ENCODE results near the gene SAV1. TPM values are rescaled to one million over a fixed set of nuclear protein-coding genes. Genes with fewer than 3 reads are reported as not detected.
"Not testable (repeated sequence)": the region's sequence is repeated elsewhere in the genome, so short reads cannot be mapped to it uniquely, and the experiment has no call there.

Gene SAV1
- total RNA-seq = 5.9 and 6.2 TPM in 2 replicates

DNA sequence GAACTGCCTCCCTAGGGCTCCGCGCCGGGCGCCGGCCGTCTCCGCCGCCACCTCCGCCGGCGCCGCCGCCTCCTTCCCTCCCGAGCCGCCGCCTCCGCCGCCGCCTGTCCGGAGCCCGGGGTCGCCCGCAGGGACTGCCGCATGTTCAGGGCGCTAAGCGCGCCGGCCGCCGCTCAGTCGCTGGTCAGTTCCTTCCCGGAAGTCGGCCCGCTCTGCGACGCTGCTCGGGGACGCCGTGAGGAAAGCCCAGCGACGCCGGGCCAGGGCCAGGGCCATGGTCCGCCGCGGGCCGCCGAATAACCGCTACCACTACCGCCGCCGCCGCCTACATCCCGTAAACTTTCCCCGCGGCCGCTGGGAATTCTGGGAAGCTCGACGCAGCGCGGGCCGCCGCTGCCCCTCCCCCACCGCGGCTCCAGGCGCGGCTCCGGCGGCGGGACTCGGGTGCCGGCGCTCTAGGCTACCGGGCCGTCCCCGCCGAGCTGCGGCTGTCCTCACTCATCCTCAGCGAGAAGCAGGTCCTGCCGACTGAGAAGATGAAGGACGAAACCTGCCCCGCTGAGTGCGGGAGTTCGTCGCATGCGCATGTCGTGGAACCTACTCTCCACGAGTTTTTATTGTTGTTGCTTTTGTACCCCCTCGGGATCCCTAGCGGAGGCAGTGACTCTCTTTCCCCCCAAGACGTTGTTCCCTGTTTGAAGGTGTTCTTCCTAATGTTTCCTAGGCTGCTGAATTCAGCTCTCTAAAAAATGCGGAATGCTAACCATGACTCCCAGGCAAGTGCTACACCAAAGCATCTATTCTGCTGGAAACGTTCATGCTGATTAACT, at the start of gene SAV1:
Gene SAV1 (minus strand): TSS at position 311 of the 830 bp plus-strand sequence. CDS start 339 bp downstream, outside the sequence.
- intact Hi-C loops (cut with micrococcal nuclease) = loop anchor here (1.0 to 5.0 kb wide), 5 partner anchors 69 to 192 kb away; partner anchors contain the start of gene ATL1

DNA sequence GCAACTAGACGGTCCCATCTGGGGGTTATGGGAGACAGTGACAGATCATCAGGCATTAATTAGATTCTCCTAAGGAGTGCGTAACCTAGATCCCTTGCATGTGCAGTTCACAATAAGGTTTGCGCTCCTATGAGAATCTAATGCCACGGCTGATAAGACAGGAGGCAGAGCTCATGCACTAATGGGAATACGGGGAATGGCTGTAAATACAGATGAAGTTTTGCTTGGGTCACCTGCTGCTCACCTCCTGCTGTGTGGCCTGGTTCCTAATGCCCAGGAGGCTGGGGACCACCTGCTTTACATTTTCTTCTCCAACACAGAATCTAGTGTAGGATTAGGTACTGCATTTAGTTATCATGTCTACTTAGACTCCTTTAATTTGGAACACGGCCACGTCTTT, 49.7 kb upstream of the SAV1 start:
- intact Hi-C loops (cut with micrococcal nuclease) = no loop called here

DNA sequence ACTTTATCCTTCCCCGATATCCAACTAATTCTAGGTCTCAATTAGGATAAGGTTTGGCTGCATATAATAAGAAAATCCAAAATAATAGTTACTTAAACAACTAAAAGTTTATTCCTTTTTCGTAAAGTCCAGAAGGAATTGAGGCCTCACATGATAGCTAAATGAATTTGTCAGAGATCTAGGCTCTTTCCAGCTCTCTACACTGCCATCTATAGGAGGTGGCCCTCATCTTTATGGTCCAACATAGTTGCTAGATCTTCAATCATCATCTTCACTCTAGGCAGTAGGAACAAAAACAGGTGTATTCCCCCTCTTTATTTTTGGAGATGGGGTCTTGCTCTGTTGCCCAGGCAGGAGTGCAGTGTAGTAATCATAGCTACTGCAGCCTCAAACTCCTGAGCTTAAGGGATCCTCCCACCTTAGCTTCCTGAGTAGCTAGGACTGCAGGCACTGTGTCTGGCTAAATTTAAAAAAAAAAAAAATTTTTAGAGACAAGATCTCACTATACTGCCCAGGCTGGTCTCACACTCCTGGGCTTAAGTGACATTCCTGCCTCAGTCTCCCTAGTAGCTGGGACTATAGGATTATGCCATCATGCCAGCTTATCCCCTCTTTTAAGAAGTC, 46.5 kb upstream of the SAV1 start:
- intact Hi-C loops (cut with micrococcal nuclease) = no loop called here

DNA sequence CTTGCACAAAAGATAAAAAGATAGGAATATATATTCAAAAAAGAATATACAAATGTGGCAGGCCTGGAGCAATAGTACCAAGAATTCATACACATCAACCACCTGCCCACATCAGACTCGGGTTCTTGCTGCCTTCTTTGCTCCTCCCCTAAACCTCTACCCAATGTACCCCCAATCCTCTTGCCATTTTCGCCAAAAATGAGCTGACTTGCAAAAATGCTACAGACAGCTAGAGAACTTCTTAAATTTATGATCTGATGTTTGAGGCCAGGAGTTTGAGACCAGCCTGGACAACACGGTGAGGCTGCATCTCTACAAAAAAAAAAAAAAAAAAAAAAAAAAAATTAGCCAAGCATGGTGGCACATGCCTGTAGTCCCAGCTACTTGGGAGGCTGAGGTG, 42.9 kb upstream of the SAV1 start:
- intact Hi-C loops (cut with micrococcal nuclease) = no loop called here

DNA sequence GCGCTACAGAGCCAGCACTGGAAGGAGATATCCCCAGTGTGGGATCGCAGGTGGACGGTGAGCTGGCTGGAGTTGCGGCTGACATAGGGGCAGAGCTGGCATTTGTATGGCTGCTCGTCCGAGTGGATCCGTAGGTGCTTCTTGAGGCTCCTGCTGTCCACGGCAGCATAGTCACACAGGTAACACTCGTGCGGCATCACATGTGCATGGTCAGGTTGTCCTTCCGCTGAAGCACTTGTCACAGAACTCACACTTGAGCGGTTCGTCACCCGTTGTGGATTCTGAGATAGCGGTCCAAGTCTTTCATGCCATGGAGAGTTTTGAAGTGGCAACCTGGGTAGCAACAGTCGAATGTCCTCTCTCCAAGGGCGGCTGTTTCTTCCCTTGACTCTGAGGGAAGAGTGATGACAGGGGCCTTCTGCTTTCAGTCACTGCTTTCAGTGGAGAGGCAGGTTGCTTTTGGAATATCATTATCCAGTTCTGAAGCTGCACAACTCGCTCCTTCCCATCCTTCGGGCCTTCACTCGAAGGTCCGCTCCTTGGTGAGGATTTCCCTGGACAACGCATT, 37.0 kb upstream of the SAV1 start:
- intact Hi-C loops (cut with micrococcal nuclease) = no loop called here

DNA sequence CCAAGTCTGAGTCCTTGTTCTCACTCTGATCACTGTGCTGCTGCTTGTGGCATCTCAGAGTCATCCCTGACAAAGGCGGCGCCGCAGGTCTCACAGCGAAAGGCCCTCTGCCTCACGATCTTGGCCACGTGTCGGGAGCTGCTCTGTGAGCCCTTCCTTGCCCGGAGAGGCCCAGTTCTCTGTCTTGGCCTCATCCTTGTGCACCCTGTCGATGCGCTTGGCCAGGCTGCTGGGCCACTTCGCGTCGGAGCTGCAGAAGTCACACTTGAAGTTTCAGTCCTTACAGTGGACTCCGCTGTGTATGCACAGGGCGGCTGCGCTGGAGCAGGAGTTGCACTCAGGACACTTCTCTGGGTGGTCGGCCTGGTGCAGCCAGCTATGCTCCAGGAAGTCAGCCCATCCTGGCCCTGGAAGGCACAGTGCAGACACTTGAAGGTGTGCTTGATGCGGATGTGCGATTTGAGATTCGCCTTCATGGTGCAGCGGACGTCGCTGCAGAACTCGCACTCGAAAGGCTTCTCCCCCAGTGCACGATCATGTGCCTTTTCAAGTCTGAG, 36.4 kb upstream of the SAV1 start:
- intact Hi-C loops (cut with micrococcal nuclease) = no loop called here

DNA sequence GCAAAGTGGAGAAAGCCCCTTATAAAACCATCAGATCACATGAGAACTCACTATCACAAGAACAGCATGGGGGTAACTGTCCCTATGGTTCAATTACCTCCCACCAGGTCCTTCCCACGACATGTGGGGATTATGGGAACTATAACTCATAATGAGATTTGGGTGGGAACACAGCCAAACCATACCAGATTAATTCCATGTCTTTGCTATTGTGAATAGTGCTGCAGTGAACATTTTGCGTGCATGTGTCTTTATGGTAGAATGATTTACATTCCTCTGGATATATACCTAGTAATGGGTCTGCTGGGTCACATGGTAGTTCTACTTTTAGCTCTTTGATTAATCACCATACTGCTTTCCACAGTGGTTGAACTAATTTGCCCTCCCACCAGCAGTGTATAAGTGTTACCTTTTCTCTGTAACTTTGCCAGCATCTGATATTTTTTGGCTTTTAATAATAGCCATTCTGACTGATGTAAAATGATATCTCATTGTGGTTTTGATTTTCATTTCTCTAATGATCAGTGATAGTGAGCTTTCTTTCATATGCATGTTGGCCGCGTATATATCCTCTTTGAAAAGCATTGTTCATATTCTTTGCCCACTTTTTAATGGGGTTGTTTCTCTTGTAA, 29.7 kb upstream of the SAV1 start:
- intact Hi-C loops (cut with micrococcal nuclease) = no loop called here

DNA sequence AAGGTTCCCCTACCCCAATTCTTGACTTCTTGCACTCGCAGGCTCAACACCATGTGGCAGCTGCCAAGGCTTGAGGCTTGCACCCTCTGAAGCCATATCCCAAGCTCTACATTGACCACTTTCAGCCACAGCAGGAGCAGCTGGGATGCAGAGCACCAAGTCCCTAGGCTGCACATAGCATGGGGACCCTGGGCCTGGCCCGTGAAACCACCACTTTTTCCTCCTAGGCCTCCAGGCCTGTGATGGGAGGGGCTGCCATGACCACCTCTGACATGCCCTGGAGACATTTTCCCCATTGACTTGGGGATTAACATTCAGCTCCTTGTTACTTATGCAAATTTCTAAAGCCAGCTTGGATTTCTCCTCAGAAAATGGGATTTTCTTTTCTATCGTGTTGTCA, 26.2 kb upstream of the SAV1 start:
- intact Hi-C loops (cut with micrococcal nuclease) = not testable (repeated sequence)

DNA sequence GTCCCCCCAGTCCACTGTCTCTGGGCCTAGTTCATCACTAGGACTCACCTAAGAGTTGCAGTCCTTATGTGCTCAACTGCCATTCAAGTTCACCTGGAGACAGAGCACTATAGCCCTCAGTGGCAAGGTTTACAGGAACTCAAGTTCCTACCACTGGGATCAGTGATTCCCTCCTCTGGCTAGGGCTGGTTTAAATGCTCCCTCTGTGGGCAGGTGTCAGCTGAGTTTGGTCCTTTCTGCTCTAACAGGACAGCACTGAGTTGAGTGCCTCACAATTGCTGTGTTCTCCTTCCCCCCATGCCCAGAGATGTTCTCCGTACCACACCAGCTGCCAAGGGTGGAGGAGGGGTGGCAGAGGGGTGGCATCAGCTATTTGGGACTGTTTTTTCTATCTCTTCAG, 20.8 kb upstream of the SAV1 start:
- intact Hi-C loops (cut with micrococcal nuclease) = no loop called here

DNA sequence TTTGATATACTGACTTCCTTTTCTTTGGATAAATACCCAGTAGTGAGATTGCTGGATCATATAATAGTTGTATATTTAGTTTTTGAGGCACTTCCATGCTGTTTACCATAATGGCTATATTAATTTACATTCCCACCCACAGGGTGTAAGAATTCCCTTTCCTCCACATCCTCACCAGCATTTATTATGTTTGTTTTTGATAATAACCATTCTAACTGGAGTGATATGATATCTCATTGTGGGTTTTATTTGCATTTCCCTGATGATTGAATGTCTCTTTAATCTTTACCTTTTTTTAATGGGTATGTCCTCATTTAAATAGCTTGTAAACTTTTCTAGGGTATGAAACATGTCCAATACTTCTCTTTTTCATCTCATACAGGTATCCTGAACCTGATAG, 11.6 kb upstream of the SAV1 start:
- intact Hi-C loops (cut with micrococcal nuclease) = no loop called here

DNA sequence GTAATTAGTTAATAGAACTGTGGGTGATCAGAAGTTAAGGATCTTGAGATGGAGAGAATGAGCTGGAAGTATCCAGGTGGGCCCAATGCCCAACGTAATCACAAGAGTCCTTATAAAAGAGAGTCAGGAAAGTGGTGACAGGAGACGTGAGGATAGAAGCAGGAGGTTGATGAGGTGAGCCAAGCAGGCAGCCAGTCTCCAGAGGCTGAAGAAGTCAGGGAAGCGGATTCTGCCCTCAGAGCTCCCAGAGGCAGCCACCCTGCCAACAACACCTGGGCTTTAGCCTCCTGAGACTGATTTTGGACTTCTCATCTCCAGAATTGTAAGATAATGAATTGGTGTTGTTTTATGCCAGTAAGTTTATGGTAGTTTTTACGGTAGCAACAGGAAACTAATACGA, 10.1 kb upstream of the SAV1 start:
- intact Hi-C loops (cut with micrococcal nuclease) = no loop called here

DNA sequence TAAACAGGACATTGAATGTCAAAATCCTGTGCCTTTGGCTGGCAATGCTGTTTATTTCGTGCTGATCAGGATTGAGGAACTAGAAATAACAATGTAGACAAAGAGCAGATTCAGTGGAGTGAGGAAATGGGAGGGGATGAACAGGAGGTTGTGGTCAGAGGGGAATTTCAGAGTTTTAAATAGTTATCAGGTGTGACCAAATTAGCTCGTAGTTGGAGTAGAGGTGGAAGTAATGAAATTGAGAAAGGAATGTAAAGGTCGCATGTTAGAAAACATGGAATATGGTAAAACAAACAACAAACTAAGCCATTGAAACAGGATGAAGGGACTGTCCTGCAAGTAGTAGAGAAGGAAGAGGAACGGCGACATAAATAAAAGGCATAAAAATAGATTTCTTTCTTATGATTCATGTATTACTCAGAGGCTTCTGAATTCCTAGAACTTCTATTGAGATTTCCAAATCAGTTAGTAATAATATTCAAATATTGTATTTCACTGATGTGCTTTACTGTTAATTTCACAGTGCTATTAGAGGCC, 9.5 kb upstream of the SAV1 start:
- intact Hi-C loops (cut with micrococcal nuclease) = no loop called here

DNA sequence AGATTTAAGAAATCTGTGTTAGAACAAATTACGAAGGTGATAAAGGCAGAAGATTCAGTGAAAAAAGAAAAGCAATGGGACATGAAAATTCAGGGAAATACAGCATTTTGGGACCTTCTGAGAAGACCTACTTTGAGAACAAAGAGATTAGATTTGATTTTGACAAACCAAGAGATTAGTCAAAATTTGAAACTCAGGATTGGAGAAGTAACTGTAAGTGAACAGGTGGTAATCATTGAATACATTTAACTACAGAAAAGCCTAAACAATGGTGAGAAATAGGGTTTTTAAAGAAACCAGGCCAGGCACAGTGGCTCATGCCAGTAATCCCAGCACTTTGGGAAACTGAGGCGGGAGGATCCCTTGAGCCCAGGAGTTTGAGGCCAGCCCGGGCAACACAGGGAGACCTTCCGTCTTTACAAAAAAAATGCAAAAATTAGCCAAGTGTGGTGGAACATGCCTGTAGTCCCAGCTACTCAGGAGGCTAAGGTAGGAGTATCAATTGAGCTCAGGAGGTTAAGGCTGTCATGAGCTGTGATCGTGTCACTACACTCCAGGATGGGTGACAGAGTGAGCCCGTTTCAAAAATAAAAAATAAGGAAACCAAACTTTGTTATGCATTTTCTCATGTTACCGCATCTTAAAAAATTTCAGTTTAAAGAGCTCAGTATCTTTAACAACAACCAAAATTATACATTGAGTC, 8.9 kb upstream of the SAV1 start:
- intact Hi-C loops (cut with micrococcal nuclease) = no loop called here

DNA sequence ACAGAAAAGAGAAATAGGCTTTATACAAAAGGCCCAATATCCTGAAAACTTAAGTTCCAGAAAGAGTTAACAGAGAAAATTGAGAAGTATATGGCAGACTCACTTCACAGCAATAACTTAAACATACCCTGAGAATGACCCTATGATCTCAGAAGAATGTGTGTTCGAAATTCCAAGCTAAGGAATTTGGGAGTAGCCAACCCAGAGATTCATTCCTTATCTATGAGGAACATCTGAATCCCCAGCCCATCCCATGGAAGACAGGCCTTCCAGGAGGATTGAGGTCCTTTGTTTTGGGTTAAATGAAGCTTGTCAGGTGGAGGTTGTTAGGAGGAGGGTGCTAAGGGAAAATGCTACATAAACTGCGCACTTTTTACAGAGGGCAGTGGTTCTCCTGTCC, 7.5 kb upstream of the SAV1 start:
- intact Hi-C loops (cut with micrococcal nuclease) = no loop called here

DNA sequence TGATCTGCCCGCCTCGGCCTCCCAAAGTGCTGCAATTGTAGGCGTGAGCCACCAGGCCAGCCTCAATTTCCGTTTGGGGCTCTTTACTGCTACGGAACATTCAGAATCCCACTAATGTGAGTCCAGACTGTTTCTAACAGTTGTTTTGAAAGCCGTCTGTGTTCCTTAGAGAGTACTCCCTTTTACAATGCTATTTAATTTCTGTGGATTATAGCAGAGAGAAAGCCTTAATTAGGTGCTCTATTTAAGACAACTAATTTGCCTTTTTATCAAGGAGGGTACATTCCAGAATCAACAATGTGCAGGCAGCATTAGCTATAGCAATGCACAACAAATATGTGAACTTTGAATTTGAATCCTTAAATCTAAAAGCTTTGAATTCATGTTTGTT, 2.8 kb upstream of the SAV1 start:
- intact Hi-C loops (cut with micrococcal nuclease) = no loop called here

DNA sequence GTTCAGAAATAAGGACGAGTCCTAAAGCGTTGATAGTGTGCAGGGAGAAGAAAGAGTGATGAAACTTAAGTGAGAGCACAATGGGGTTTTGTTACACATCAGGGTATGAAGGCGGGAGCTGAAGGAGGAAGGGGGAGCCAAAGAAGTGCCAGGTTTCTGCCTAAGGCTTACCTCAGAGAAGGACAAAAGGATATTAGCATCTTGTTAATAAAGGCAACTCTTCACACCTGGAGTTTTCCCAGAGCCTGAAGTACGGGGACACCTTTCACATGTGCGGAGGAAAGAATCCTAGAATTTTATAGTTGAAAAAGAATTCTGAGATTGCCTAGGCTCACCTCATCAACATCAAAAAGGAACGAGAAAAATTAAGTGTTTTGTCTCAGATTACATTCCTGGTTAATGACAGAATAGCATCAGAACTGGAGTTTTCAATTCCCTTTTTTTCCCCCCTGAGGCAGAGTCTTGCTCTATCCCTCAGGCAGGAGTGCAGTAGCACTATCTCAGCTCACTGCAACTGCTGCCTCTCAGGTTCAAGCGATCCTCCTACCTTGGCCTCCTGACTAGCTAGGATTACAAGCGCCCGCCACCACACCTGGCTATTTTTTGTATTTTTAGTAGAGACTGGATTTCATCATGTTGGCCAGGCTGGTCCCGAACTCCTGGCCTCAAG, 2.2 kb upstream of the SAV1 start:
- intact Hi-C loops (cut with micrococcal nuclease) = no loop called here

DNA sequence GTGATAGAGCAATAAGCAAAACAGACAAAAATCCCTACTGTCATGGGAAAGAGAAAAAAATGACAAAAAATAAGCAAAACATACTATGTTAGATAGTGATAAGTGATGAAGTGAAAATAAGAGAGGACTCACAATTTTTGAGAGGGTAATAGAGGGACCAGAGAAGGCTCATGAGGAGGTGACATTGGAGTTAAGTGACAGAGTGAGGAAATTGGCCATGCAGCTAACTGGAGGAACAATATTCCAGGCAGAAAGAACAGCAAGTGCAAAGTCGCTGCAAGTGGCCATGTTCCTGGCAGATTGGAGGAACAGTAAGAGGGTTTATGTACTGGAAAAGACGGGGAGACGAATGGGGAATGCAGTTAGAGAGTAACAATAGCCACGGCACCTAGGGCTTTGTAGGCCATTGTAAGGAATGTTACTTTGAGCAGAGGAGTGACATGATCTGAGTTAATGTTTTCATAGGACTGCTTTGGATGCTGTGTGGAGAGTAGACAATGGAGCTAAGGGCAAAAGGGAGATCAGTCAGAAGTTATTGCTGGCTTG, 1.4 kb upstream of the SAV1 start:
- intact Hi-C loops (cut with micrococcal nuclease) = loop anchor here (5.0 kb wide), 4 partner anchors 68 to 153 kb away; partner anchors contain the start of gene ATL1

DNA sequence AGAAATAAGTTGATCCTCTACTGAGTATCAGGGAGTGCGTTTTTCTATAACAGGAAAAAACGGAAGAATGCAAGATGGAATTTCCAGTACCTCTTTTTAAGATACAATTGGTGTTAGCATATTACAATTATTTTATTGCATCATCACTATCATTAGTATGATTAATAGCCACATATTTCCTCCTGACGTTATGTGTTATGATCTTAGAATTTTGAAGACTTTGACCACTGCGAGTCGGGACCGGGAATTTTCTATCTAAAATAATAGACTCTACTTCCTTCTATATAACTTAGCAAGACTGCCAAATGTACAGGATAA, 679 bp upstream of the SAV1 start:
- intact Hi-C loops (cut with micrococcal nuclease) = loop anchor here (1.0 to 5.0 kb wide), 5 partner anchors 69 to 192 kb away; partner anchors contain the start of gene ATL1

DNA sequence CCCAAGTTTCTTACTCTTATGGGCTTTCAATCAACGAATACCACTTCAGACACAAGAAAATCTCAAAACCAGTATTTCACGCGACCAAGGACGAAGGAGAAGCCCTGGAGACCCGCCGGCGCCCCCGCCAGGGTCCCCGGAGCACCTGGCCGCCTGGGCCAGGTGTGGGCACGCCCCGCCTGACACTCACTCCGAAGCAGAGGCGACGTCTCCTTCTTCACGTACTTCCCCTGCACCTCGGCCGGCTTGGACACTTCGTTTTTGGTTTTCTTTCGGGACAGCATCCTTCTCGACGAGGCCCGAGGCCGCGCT, 466 bp downstream of the SAV1 start:
- intact Hi-C loops (cut with micrococcal nuclease) = loop anchor here (5.0 kb wide), 4 partner anchors 70 to 155 kb away; partner anchors contain the start of gene ATL1
